GM12801 (cell line): ENCODE results near the gene FAM171A2.

ENCODE experiments used
- TF ChIP-seq, protein P1 (sequence below): IDR thresholded peaks from one replicate; pipeline ENCODE4 v1.5.1; 2011; ENCODE audit warnings: control low read depth; ENCODE audit not compliant: insufficient read length; ENCODE audit errors: extremely low read depth

The FAM171A2 gene

DNA sequence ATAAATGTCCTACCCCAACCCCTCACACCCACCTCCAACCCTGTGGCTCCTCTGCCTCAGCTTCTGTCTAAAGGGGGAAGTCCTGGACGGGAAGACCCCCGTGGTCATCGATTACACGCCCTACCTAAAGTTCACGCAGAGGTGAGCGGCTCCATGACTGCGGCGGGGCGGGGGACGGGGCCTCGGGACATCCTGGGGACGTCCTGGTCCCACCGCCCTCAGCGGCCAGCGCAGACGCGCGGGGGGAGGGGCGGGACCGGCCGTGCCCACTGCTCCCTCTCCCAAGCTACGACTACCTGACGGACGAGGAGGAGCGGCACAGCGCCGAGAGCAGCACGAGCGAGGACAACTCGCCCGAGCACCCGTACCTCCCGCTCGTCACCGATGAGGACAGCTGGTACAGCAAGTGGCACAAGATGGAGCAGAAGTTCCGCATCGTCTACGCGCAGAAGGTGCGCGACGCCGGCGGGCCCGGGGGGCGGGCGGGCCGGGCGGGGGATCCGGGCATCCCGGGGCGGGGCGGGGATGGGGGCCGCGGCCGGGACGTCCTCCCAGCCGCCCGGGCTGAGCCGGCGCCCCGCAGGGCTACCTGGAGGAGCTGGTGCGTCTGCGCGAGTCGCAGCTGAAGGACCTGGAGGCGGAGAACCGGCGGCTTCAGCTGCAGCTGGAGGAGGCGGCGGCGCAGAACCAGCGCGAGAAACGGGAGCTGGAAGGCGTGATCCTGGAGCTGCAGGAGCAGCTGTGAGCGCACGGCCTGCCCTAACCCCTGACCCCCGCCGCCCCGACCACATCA is 48.6 kb downstream of the FAM171A2 start:
- TF ChIP-seq, protein P1, sequence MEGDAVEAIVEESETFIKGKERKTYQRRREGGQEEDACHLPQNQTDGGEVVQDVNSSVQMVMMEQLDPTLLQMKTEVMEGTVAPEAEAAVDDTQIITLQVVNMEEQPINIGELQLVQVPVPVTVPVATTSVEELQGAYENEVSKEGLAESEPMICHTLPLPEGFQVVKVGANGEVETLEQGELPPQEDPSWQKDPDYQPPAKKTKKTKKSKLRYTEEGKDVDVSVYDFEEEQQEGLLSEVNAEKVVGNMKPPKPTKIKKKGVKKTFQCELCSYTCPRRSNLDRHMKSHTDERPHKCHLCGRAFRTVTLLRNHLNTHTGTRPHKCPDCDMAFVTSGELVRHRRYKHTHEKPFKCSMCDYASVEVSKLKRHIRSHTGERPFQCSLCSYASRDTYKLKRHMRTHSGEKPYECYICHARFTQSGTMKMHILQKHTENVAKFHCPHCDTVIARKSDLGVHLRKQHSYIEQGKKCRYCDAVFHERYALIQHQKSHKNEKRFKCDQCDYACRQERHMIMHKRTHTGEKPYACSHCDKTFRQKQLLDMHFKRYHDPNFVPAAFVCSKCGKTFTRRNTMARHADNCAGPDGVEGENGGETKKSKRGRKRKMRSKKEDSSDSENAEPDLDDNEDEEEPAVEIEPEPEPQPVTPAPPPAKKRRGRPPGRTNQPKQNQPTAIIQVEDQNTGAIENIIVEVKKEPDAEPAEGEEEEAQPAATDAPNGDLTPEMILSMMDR, result no peak

DNA sequence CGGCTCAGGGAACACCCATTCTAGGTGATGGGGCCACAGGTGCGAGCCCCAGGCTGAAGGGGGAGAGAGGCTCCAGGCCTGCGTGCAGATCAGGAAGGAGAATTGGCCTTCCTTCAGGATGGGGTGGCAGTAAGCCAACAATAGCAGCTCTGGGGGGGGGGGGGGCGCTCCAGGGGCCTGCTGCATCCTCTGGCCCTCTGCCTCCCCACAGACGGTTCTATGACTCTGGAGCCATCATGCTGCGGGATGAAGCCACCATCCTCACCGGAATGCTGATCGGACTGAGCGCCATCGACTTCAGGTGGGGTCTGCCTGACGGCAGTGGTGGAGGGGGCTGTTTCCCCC is 49.2 kb downstream of the FAM171A2 start:
- TF ChIP-seq, protein P1, result no peak

DNA sequence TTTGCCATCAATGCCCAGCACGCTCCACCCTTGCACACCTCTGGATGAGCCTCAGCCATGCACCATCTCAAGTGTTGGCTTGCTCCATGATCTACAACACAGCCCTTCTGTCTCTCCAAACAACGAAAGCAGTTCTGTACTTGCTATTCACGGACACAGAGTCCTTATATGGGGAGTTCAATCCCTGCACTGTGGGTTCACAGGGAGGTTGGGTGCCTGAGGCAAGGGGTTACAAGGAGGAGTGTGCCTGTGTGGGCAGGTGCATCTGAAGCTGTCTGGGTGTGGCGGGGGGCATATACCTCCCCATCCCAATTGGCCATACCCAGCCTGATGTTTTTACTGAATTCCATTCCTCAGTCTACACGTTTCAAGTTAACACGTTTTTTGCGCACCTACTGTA is 49.6 kb downstream of the FAM171A2 start:
- TF ChIP-seq, protein P1, result no peak

DNA sequence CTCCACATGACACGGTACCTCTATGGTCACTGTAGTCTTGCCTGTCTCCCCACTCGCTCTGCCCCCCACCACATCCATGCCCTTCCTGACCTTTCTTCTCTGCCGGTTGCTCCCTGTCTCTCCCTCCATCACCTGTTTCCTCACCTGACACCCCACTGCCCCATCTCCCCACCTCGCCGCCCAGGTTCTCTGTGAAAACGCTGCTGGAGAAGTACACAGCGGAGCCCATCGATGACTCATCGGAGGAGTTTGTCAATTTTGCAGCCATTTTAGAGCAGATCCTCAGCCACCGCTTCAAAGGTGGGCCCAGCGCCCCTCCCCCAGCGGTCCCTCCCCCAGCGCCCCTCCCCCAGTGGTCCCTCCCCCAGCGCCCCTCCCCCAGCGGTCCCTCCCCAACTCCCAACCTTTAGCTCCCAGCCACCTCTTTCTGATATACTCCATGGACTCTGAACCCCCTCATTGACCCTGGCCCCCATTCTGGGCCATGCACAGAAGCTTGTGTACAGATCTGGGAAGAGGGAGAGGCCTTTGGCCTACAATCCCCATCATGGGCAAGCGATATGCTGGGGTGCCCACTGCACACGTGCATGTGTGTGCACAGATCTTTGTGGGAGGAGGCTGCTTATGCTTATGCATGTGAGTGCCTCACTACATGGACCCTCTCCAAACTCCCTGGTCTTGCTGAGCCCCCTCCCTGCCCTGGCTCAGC is 51.1 kb downstream of the FAM171A2 start:
- TF ChIP-seq, protein P1, result no peak

DNA sequence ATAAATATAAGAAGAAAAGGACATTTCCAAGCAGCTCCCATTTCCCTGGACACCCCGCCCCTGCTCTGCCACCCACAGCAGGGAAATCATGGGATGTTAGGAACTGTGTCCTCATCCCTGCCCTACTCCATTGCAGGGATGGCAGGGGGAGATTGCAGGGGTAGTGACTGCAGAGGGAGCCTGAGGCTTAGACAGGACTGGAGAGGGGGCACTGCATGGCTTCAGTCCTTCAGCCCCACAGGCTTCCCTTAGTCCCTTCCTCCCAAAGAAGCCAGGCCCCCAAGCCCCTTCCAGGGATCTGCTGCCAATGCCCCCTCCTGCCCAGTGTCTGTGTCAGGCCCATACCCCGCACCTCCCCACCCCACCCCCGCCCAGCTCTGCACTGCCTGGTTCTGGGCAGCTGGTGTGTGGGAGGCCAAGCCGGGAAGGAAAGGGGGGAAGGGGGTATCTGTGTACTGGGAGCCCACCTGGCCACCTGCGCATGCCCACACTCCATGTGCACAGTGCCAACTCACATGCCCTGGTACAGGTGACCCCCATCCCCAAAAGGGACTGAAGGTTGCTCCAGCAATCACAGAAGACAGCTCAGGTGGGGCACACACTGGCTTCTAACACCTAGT is 52.0 kb downstream of the FAM171A2 start:
- TF ChIP-seq, protein P1, result no peak

DNA sequence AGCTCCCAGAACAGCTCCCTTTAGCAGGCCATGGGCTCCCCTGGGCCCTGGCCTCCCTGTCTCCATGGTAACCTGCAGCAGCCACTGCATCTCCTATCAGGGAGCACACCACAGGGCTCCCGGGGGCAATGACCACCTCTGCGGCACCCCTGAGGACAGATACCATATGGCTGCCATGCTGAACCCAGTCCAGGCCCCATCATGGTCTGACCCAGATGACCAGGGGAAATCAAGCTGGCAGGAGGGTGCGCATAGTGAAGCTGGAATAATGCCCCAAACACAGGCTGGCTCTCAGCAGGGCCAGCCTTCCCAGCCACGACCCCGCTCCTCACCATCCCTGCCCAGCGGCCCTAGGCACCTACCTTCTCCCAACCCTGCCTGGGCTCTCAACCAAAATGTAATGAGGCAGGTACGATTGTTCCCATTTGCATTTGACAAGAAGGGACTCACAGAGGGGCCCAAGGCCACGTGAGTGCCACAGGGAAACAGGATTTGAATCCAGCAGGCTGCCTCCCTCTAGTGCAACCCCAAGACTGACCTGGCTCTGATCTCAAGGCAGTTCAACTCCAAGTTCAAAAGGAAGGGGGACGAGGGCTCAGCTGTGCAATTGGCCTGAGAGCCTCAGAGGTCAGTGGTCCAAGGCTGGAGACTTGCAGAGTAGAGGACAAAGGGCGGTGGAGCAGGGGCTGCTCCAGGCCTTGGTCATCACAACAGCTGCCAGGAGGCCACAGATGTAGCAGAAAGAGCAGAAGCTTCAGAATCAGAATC is 52.9 kb downstream of the FAM171A2 start:
- TF ChIP-seq, protein P1, result no peak

DNA sequence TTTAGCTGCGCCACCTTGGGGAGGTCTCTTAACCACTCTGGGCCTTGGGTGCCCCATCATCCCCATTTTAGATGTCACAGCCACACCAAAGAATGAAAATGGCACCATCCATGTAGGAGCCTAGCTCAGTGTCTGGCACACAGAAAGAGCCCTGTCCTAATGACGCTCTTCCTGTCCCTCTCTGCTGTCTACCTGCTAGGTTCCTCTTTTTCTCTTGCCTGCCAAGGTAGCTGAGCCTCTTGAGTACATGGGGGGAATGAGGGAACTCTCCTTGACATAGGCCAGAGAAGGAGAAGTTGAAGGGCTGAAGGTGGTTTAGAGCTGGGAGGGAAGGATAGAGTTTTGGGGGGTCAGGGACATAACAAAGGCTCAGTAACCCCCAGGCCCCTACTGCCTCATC is 53.5 kb downstream of the FAM171A2 start:
- TF ChIP-seq, protein P1, result no peak
